Bronchial epithelial cell (primary cell): ENCODE results near the gene COL6A3. TPM values are rescaled to one million over a fixed set of nuclear protein-coding genes. Genes with fewer than 3 reads are reported as not detected.

Experiments used
- DNase-seq: peaks from one replicate; pipeline ENCODE4 v3.0.0-alpha.2; 2010; ENCODE audit warnings: low read depth
- FAIRE-seq: peaks from 2 replicates; lab custom pipeline; 2011; peaks lifted over from hg19 to GRCh38; lab: Jason Lieb, UNC
- H3K27me3 ChIP-seq: 2 replicates; pipeline ENCODE4 v1.5.1; 2011; ENCODE audit warnings: low read length; ENCODE audit not compliant: control insufficient read depth, insufficient read depth
- H3K36me3 ChIP-seq: 2 replicates; pipeline ENCODE4 v1.5.1; 2011; ENCODE audit warnings: low read length; ENCODE audit not compliant: control insufficient read depth, insufficient read depth
- H3K4me3 ChIP-seq: 2 replicates; pipeline ENCODE4 v1.5.1; 2011; ENCODE audit warnings: mild to moderate bottlenecking, low read depth, low read length, control low read depth
- CTCF ChIP-seq: IDR thresholded peaks from 2 replicates; pipeline ENCODE4 v1.5.1; 2011; ENCODE audit warnings: mild to moderate bottlenecking, moderate library complexity, low read length, control low read depth, inconsistent platforms; ENCODE audit not compliant: insufficient read depth, severe bottlenecking
- total RNA-seq: library from RNA; depleted of rRNA; stranded (reverse); fragments of >200 nt; gene quantifications from 2 replicates; pipeline ENCODE4 v1.2.1, GENCODE V29; 2014

Gene COL6A3
- total RNA-seq, 1 donor from 2014 or later: 16.6 TPM

GRCh38 chr2:237437566-237437965, 23.6 kb upstream of the COL6A3 start:
- Histone ChIP-seq H3K27me3 (no peaks in the 10 kb centered on the region), H3K4me3 (no peak overlapping the region), H3K36me3 (no peaks in the 10 kb centered on the region)
- FAIRE-seq: no peak
- no peak for DNase-seq
- TF ChIP-seq CTCF: no peak

DNA sequence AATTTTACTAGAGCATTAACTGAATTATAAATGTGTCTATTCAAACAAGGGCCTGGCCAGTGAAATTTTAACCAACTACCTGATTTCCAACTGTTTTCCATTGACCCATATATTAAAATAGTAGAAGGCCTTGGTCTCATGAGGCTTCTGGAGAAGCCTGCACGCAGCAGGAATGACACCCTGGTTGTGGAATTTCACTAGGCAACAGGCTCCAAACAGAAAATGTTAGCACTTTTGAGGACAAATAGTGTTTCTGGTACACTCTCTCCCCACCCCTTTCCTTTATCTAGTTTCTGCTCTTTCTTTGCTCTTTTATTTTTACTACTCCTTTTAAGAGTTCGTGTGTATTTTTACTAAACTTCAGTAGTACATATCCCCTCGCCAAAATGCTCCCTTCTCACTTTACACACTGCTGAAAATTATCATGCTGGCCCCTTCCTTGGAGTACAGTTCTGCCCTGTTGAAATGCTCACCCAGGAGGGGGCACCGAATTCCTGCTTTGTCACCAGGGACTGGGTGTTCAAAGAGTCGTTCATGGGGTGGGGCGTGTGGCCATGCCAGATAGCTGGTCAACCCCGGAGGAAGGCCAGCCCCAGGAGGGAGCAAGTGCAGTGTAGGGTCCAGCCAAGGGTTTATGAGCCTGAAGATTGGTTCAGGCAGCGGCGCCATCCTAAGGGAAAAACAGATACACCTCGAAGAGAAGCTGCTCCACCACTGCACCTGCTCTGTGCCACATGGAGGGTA, 22.1 kb upstream of the COL6A3 start:
- DNase-seq (no peak), FAIRE-seq (no peak)
- no peak for TF ChIP-seq CTCF
- H3K27me3 ChIP-seq: no peaks in the 10 kb centered on the region
- no peaks in the 10 kb centered on the region for H3K36me3 ChIP-seq
- H3K4me3 ChIP-seq: no peak overlapping the region

- no peaks in the 10 kb centered on the region for H3K27me3 ChIP-seq
- FAIRE-seq (no peak), DNase-seq (no peak)
- TF ChIP-seq CTCF: no peak
- no peaks in the 10 kb centered on the region for H3K36me3 ChIP-seq
- no peak overlapping the region for H3K4me3 ChIP-seq
Measured at GRCh38 chr2:237434866-237435311, 20.9 kb upstream of the COL6A3 start.

DNA sequence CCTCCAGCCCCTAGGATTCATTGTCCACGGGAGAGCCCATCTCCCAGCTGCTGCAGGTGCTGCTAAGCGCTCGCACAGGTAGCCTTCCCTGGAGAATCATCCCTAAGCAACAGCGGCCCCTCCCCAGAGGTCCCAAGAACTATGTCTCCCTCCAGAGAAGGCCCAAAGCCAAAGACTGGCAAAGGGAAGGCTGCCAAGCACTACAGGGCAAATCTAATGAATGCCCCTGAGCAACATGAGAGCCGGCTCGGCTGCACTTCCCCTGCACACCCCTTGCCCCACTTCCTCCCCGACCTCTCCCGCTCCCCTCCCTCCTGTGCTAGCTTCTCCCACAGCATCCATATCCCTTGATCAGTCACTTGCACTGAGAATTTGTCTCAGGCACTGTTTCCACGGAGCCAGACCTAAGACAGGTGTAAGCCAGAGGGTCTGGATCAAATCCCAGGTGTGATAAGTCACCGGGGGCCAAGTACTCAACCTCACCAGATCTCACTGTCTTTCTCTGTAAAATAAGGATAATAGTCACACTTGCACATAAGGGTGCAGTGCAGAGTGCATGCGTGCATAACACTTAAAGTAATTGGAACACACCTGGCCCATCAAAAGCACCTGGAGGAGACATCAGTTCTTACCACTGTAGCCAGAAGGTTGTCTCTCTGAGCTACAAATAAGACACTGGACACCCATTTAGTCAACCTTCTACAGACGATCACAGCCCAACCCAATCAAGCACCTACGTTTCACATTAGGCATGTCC, 20.1 kb upstream of the COL6A3 start:
- FAIRE-seq (no peak), DNase-seq (no peak)
- no peak for TF ChIP-seq CTCF
- Histone ChIP-seq H3K4me3 (no peak overlapping the region), H3K36me3 (no peaks in the 10 kb centered on the region), H3K27me3 (no peaks in the 10 kb centered on the region)

- Histone ChIP-seq H3K27me3 (no peaks in the 10 kb centered on the region), H3K4me3 (no peak overlapping the region), H3K36me3 (no peaks in the 10 kb centered on the region)
- peak; percentile 98 for DNase-seq
- peak; percentile 18 for FAIRE-seq
- no peak for TF ChIP-seq CTCF
Measured at GRCh38 chr2:237432484-237433092, 18.6 kb upstream of the COL6A3 start.
